Loucy (cell line): ENCODE data around the gene GPR137B.

Experiments
- H2AFZ ChIP-seq: fragments of 200-600 bp; sonication (generic); 2 replicates; pipeline ENCODE4 v1.6.0; 2016; ENCODE audit warnings: antibody characterized with exemption, mild to moderate bottlenecking, low read length, moderate library complexity
- H3F3A ChIP-seq: fragments of 200-600 bp; 2 replicates; pipeline ENCODE4 v1.6.0; 2016; ENCODE audit warnings: antibody characterized with exemption, low read depth, mild to moderate bottlenecking
- H3K27me3 ChIP-seq: fragments of 200-600 bp; sonication (generic); 2 replicates; pipeline ENCODE4 v1.6.1; 2014; ENCODE audit warnings: low read length, mild to moderate bottlenecking; ENCODE audit not compliant: insufficient read depth, poor library complexity, severe bottlenecking
- H3K36me3 ChIP-seq: fragments of 200-600 bp; sonication (generic); 2 replicates; pipeline ENCODE4 v1.6.1; 2016; ENCODE audit warnings: low read length; ENCODE audit not compliant: insufficient read depth
- H3K4me1 ChIP-seq: fragments of 200-600 bp; sonication (generic); 2 replicates; pipeline ENCODE4 v1.5.1; 2014; ENCODE audit warnings: low read length, mild to moderate bottlenecking; ENCODE audit not compliant: insufficient read depth, poor library complexity, severe bottlenecking
- H3K4me2 ChIP-seq: fragments of 200-600 bp; sonication (generic); 2 replicates; pipeline ENCODE4 v1.6.0; 2014; ENCODE audit warnings: antibody characterized with exemption, low read length, low read depth, mild to moderate bottlenecking; ENCODE audit not compliant: poor library complexity, severe bottlenecking
- H3K4me3 ChIP-seq: fragments of 200-600 bp; sonication (generic); 2 replicates; pipeline ENCODE4 v1.5.1; 2014; ENCODE audit warnings: low read length, mild to moderate bottlenecking, mixed read lengths; ENCODE audit not compliant: poor library complexity, severe bottlenecking
- H3K79me2 ChIP-seq: fragments of 200-600 bp; sonication (generic); 2 replicates; pipeline ENCODE4 v1.6.1; 2014; ENCODE audit warnings: low read length; ENCODE audit not compliant: insufficient read depth
- H3K9ac ChIP-seq: fragments of 200-600 bp; sonication (generic); 2 replicates; pipeline ENCODE4 v1.6.0; 2014; ENCODE audit warnings: mild to moderate bottlenecking, low read depth, low read length, moderate library complexity; ENCODE audit not compliant: poor library complexity, severe bottlenecking
- H3K9me2 ChIP-seq: fragments of 200-600 bp; sonication (generic); replicated peaks from 2 replicates; pipeline ENCODE4 v1.6.1; 2016; ENCODE audit warnings: low read depth, low read length, mixed read lengths
- H3K9me3 ChIP-seq: fragments of 200-600 bp; sonication (generic); 2 replicates; pipeline ENCODE4 v1.6.1; 2014; ENCODE audit warnings: mild to moderate bottlenecking, antibody characterized with exemption, low read length, low read depth; ENCODE audit not compliant: insufficient read depth
- H4K20me1 ChIP-seq: fragments of 200-600 bp; sonication (generic); 2 replicates; pipeline ENCODE4 v1.6.0; 2014; ENCODE audit warnings: antibody characterized with exemption, low read length, mild to moderate bottlenecking; ENCODE audit not compliant: insufficient read depth, poor library complexity, severe bottlenecking
- EZH2phosphoT487 ChIP-seq: fragments of 200-600 bp; IDR thresholded peaks from 2 replicates; pipeline ENCODE4 v1.6.1; 2018; ENCODE audit warnings: antibody characterized with exemption, mild to moderate bottlenecking, moderate library complexity, borderline replicate concordance
- TF ChIP-seq, protein P1 (sequence below): fragments of 200-600 bp; sonication (generic); conservative IDR thresholded peaks from 2 replicates; pipeline ENCODE4 v1.5.1; 2014; ENCODE audit warnings: mild to moderate bottlenecking, antibody characterized with exemption, low read length

The GPR137B gene

DNA sequence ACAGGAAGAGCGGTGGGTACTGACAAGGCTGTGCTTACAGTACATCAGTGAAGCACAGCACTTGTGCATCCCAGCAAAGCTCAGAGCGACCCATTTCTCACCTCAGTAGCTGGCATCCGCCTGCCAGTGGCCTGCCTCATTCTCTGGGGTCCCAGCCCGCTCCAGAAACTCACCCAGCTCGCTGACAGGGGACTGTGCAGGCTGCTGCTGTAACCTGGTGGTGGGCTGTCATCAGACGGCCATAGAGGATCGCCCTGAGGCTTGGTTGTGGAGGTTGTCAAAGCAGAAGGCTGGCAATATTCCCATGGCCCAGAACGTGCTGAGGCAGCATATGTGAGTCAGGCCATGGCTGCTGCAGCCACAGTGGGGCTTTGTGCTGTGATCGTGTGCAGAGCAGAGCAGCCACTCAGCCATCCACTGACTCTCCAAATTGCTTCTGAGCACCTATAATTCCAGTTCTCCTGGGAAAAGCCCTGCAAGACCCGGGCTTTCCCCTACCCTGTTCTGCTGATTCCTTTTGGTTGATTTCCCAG lies 13.6 kb upstream of the GPR137B start:
- no peak overlapping the region for H3K9ac ChIP-seq
- no peaks in the 10 kb centered on the region for H3K27me3 ChIP-seq
- no peaks in the 10 kb centered on the region for H3K4me1 ChIP-seq
- H2AFZ ChIP-seq = no peak overlapping the region
- H4K20me1 ChIP-seq = no peaks in the 10 kb centered on the region
- TF ChIP-seq EZH2phosphoT487 = no peak
- TF ChIP-seq, protein P1, sequence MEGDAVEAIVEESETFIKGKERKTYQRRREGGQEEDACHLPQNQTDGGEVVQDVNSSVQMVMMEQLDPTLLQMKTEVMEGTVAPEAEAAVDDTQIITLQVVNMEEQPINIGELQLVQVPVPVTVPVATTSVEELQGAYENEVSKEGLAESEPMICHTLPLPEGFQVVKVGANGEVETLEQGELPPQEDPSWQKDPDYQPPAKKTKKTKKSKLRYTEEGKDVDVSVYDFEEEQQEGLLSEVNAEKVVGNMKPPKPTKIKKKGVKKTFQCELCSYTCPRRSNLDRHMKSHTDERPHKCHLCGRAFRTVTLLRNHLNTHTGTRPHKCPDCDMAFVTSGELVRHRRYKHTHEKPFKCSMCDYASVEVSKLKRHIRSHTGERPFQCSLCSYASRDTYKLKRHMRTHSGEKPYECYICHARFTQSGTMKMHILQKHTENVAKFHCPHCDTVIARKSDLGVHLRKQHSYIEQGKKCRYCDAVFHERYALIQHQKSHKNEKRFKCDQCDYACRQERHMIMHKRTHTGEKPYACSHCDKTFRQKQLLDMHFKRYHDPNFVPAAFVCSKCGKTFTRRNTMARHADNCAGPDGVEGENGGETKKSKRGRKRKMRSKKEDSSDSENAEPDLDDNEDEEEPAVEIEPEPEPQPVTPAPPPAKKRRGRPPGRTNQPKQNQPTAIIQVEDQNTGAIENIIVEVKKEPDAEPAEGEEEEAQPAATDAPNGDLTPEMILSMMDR = no peak
- H3F3A ChIP-seq = no peaks in the 10 kb centered on the region
- H3K36me3 ChIP-seq = no peaks in the 10 kb centered on the region
- H3K9me2 ChIP-seq = no peaks in the 10 kb centered on the region
- H3K79me2 ChIP-seq = no peaks in the 10 kb centered on the region
- no peak overlapping the region for H3K4me3 ChIP-seq
- H3K4me2 ChIP-seq = no peak overlapping the region
- H3K9me3 ChIP-seq = no peaks in the 10 kb centered on the region

DNA sequence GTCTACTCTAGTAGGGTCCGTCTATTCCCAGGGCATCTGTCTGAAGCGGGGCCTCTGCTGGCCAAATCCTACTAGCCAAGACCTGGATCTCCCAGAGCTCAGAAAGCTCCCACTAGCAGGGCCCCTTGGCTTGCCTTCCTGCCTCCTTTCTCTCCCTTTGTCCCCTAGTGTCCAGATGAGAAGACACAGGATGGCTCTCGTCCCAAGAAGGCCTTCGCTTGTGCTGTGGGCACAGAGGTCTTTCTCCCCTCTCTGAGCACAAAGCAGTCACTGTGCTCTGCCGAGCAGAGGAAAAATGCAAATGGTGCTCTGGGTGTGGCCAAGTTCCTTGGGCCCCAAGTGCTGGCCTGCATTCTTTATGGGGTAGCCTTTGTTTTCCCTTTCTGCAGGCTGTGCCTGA lies 13.0 kb upstream of the GPR137B start:
- Histone ChIP-seq H3K9ac (no peak overlapping the region), H4K20me1 (no peaks in the 10 kb centered on the region), H3K4me2 (no peak overlapping the region), H3K4me3 (no peak overlapping the region), H3K36me3 (no peaks in the 10 kb centered on the region), H3K4me1 (no peaks in the 10 kb centered on the region), H3F3A (no peaks in the 10 kb centered on the region), H3K9me2 (no peaks in the 10 kb centered on the region), H2AFZ (no peak overlapping the region), H3K27me3 (no peaks in the 10 kb centered on the region), H3K79me2 (no peaks in the 10 kb centered on the region), H3K9me3 (no peaks in the 10 kb centered on the region)
- TF ChIP-seq, protein P1 = no peak
- TF ChIP-seq EZH2phosphoT487 = no peak

DNA sequence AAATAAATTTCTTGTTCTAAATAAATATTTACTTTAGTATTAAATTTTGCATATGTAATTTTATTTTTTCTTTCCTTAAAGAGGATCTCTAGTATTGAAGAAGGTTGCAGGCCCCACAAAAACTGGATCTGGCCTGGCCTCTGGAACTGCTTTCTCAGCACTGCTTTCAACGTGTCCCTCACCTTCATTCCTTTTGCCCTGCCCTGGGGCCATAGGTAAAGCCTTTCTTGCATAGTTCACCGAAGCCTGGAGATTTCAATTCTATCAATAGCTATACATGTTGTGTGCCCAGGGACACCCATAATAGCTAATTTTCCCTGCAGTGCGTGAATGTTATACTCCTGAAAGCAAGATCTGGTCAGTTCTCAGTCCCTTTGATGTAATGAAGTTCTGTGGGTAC lies 12.0 kb upstream of the GPR137B start:
- Histone ChIP-seq H3K36me3 (no peaks in the 10 kb centered on the region), H3F3A (no peaks in the 10 kb centered on the region), H3K9me3 (no peaks in the 10 kb centered on the region), H2AFZ (no peak overlapping the region), H3K9me2 (no peaks in the 10 kb centered on the region), H3K27me3 (no peaks in the 10 kb centered on the region), H3K4me3 (no peak overlapping the region), H3K4me2 (no peak overlapping the region), H3K79me2 (no peaks in the 10 kb centered on the region), H3K4me1 (no peaks in the 10 kb centered on the region), H4K20me1 (no peaks in the 10 kb centered on the region), H3K9ac (no peak overlapping the region)
- TF ChIP-seq, protein P1 = no peak
- TF ChIP-seq EZH2phosphoT487 = no peak
